ENCODE results near the gene ING3.

The ING3 gene

GRCh38 chr7:120989257-120990220 is 39.0 kb downstream of the ING3 start:
- no peak for DNase-seq (ENCODE audit: low read depth)

GRCh38 chr7:120990468-120991118 is 40.0 kb downstream of the ING3 start:
- no peak for DNase-seq (ENCODE audit: low read depth)

GRCh38 chr7:120991161-120991560 is 40.6 kb downstream of the ING3 start:
- DNase-seq (ENCODE audit: low read depth) = no peak

- DNase-seq (ENCODE audit: low read depth) = no peak
These were observed 41.0 kb downstream of the ING3 start for GRCh38 chr7:120991581-120991980.

DNA sequence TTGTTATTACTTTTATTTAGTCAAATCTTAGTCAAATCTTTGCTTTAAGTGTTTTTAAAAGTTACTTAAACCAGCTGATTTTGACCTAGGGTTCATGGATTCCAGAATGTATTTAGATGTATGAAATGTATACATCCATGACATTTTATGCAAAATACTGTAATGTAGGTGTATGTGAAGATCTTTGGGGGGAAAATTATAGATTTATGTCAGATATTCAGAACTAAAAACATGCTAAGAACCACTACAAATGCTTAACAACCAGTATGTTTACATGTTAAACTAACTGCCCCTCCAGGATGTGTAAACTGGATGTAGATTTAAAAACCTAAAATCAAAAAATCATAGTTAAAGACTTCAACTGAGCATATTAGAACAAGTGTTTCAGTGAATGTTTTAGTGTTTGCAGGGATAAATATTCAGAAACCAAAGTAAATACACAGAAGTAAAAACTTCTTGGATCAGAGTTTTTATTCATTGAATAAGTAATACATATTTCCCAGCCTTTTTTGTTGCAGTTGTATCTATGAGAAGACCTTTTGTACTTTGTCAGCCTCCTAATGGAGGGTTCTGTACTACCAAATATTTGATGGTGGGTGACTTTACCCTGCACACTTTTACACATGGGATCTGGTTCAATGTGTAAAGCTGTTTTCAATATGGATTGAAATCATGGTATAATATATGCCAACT is 41.8 kb downstream of the ING3 start:
- DNase-seq (ENCODE audit: low read depth) = no peak

DNA sequence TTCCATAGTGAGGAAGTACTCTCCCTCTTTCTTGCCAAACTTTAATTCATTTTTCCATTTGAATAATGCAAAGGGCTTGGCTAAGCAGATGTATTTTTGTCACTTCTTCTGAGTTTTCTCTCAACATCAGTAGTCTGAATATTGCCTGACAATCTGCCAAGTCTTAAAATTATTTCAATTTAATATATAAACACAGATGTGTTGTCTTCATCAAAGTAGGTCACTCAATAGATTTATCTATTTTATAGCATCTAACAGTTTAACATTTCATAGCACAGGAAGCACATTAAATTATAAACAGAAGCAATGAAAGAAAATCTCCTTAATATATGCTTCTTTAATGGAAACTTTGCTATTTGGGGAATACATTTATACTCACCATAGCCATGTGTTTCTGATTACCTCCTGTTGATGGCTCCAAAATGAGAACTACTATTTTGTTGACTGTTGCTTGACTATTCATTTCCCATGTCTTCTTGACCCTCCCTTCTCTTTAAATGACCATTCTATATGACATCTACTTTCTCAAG is 42.5 kb downstream of the ING3 start:
- no peak for DNase-seq (ENCODE audit: low read depth)

DNA sequence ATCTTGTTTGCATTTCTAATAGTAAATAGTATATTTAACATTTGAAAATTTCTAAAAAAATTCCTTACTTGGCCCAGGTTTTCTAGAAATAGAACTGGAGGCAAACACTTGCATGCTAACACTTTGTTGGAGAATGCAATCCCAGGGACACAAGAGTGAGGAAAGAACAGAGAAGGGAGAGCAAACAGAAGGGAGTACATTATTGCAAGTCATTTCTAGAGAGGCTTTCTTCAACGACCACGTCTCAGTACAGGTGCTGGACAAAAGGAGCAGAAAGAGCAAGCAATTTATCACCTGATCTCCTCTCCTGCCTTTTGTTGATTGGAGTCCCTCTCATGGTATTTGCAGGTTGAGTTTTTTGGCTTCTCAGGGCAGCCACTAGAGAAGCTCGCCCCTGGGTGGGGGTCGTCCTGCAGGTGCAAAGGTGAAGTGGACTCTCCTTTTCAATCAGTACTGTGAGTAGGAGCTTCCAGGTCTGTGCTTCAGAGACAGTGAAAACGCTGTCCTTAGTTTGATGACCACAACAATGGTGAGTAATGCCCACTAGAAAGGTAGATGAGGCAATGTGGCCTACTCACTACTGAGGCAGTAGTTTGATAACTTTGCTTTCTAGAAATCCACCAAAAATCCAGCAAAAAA is 43.1 kb downstream of the ING3 start:
- no peak for DNase-seq (ENCODE audit: low read depth)

- DNase-seq (ENCODE audit: low read depth) = no peak
These were observed 44.2 kb downstream of the ING3 start for GRCh38 chr7:120994512-120995410.

- no peak for DNase-seq (ENCODE audit: low read depth)
These were observed 45.1 kb downstream of the ING3 start for GRCh38 chr7:120995654-120996053.

- DNase-seq (ENCODE audit: low read depth) = no peak
These were observed 45.9 kb downstream of the ING3 start for GRCh38 chr7:120996333-120996987.

DNA sequence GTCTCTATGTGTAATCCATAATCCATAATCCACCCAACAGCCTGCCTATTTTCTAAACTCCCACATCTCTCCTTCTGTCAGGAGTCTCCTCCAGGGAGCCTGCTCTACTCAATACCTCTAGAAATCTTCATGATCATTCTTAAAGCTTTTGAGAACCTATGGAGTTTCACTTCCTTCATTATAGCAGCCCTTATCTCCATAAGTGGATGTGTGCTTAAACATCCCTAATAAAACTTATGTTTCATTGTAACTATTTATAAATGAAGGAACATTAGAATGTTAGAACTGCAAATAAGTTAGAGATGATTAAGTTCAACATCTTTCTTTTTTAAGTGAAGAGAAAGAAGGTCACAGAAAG is 46.4 kb downstream of the ING3 start:
- DNase-seq (ENCODE audit: low read depth) = no peak

GRCh38 chr7:120997882-120998474 is 47.4 kb downstream of the ING3 start:
- no peak for DNase-seq (ENCODE audit: low read depth)

DNA sequence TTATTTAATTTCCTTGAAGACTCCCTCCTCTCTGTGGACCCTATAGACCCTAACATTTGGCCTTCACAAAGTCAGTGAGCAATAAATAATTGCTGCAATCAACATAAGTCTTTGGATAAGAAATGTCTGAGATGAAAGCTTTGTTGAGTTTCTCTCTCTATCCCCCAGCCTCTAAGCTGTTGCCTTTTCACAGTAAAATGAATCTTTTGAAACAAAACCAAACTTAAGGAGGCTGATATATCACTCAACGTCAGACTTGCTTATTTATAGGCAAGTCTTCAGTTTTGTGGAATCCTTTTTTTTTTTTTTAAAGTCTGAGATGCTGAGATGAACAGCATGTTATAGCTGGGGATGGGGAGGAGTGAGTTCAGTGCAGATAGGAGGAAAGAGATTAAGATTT is 47.9 kb downstream of the ING3 start:
- no peak for DNase-seq (ENCODE audit: low read depth)

GRCh38 chr7:120998996-120999565 is 48.5 kb downstream of the ING3 start:
- no peak for DNase-seq (ENCODE audit: low read depth)

GRCh38 chr7:121000081-121000983 is 49.8 kb downstream of the ING3 start:
- DNase-seq (ENCODE audit: low read depth) = no peak

- DNase-seq (ENCODE audit: low read depth) = no peak
These were observed 50.8 kb downstream of the ING3 start for GRCh38 chr7:121001234-121001906.

DNA sequence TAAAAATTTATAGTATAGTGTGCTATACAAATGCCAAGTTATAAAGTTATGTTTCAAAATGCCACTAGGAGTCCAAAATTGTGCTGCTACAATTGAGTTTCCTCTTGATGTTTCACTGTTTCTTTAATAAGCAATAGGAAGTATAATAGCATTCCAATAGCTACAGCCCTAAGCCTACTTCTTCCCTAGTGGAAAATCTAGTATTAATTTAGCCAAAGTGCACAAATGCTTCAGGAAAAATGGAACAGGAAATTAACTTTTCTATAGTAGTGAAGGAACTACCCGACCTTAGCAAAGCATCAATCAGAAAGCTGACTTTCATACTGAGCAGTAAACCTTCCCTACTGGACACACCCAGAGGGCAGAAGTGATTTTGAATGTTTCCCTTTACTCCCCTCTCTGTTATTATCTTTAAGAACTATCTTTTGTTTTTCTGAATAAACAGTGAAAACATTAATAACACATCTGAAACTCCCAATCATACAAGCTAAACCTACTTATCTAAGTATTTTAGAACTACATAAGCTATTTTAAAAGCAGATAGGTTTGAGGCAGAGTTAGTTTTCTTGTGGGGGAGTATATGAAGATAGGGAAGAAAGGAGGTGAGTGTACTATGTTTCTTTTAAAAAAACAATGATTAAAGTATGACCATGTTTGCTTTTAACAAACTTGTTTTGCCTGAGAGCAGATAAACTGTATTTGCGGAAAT is 51.6 kb downstream of the ING3 start:
- DNase-seq (ENCODE audit: low read depth) = no peak
